HEK293 (cell line): ENCODE measurements around the gene SUFU.

ENCODE experiments used
- SP2 ChIP-seq: fragments of 450-650 bp; formaldehyde crosslinking; IDR thresholded peaks from 2 replicates; pipeline ENCODE4 v1.5.1; 2016; ENCODE audit warnings: missing biosample characterization, missing genetic modification characterization
- TF ChIP-seq, protein P1 (sequence below): fragments of 450-650 bp; formaldehyde crosslinking; optimal IDR thresholded peaks from 2 replicates; pipeline ENCODE3; 2016; ENCODE audit warnings: missing biosample characterization, mild to moderate bottlenecking, missing genetic modification characterization

GRCh38 chr10:102457591-102458150 lies 46.1 kb upstream of the SUFU start:
- TF ChIP-seq, protein P1, sequence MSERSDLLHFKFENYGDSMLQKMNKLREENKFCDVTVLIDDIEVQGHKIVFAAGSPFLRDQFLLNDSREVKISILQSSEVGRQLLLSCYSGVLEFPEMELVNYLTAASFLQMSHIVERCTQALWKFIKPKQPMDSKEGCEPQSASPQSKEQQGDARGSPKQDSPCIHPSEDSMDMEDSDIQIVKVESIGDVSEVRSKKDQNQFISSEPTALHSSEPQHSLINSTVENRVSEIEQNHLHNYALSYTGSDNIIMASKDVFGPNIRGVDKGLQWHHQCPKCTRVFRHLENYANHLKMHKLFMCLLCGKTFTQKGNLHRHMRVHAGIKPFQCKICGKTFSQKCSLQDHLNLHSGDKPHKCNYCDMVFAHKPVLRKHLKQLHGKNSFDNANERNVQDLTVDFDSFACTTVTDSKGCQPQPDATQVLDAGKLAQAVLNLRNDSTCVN (tag by site-specific recombination): no peak
- no peak for TF ChIP-seq SP2 (tag by site-specific recombination)
